ENCODE measurements around the gene TIGIT.
"Not testable (repeated sequence)": the region's sequence is repeated elsewhere in the genome, so short reads cannot be mapped to it uniquely, and the experiment has no call there.

TIGIT gene
- 37.4 to 74.5 (median 66.3) reads per million in 3 experiments for total RNA-seq

GRCh38 chr3:114293838-114294535 is at the start of gene TIGIT:
Gene TIGIT (plus strand): TSS chr3:114294028. CDS start chr3:114294062, 34 bp downstream.
- DNase-seq = no peak

- DNase-seq = no peak
Measured at GRCh38 chr3:114252954-114253353, 40.9 kb upstream of the TIGIT start.

GRCh38 chr3:114253505-114253904 is 40.3 kb upstream of the TIGIT start:
- DNase-seq = no peak

- no peak for DNase-seq
Measured at GRCh38 chr3:114259566-114259965, 34.3 kb upstream of the TIGIT start.

- no peak for DNase-seq
Measured at GRCh38 chr3:114260152-114260551, 33.7 kb upstream of the TIGIT start.

- DNase-seq = no peak
Measured at GRCh38 chr3:114270019-114270418, 23.8 kb upstream of the TIGIT start.

GRCh38 chr3:114272271-114272670 is 21.6 kb upstream of the TIGIT start:
- no peak for DNase-seq

- DNase-seq = no peak
Measured at GRCh38 chr3:114274929-114275328, 18.9 kb upstream of the TIGIT start.

- DNase-seq = not testable (repeated sequence)
Measured at GRCh38 chr3:114276856-114277255, 17.0 kb upstream of the TIGIT start.

GRCh38 chr3:114284644-114285043 is 9.2 kb upstream of the TIGIT start:
- DNase-seq = no peak

- peak; percentile 45 for DNase-seq
Measured at GRCh38 chr3:114285648-114286230, 8.1 kb upstream of the TIGIT start.

GRCh38 chr3:114286266-114286665 is 7.6 kb upstream of the TIGIT start:
- no peak for DNase-seq

- DNase-seq = peak; percentile 83
Measured at GRCh38 chr3:114290911-114291901, 2.6 kb upstream of the TIGIT start.

- DNase-seq = no peak
Measured at GRCh38 chr3:114294940-114295480, 1.2 kb downstream of the TIGIT start.

GRCh38 chr3:114295946-114296345 is 2.1 kb downstream of the TIGIT start:
- DNase-seq = no peak

GRCh38 chr3:114299421-114299820 is 5.6 kb downstream of the TIGIT start:
- peak; percentile 20 for DNase-seq

GRCh38 chr3:114299941-114300624 is 6.3 kb downstream of the TIGIT start:
- DNase-seq = no peak

- DNase-seq = peak; percentile 46
Measured at GRCh38 chr3:114307222-114307830, 13.5 kb downstream of the TIGIT start.

- DNase-seq = no peak
Measured at GRCh38 chr3:114307832-114308231, 14.0 kb downstream of the TIGIT start.

- no peak for DNase-seq
Measured at GRCh38 chr3:114308377-114308776, 14.5 kb downstream of the TIGIT start.

GRCh38 chr3:114308830-114309229 is 15.0 kb downstream of the TIGIT start:
- peak; percentile 70 for DNase-seq

- DNase-seq = no peak
Measured at GRCh38 chr3:114310695-114311094, 16.9 kb downstream of the TIGIT start.
